ENCODE results near the gene ELANE. TPM values are rescaled to one million over a fixed set of nuclear protein-coding genes. Genes with fewer than 3 reads are reported as not detected.
"Not testable (repeated sequence)": the region's sequence is repeated elsewhere in the genome, so short reads cannot be mapped to it uniquely, and the experiment has no call there.

ELANE gene
- total and polyA plus RNA-seq, 2 experiments from 2014 or later, result not detected

- H3K4me3 ChIP-seq, result no peak overlapping the region
- no peak overlapping the region for H3K27ac ChIP-seq
- no peaks in the 10 kb centered on the region for H3K27me3 ChIP-seq
- H3K4me1 ChIP-seq (ENCODE audit: low read depth), result no peaks in the 10 kb centered on the region
- TF ChIP-seq, protein P1, sequence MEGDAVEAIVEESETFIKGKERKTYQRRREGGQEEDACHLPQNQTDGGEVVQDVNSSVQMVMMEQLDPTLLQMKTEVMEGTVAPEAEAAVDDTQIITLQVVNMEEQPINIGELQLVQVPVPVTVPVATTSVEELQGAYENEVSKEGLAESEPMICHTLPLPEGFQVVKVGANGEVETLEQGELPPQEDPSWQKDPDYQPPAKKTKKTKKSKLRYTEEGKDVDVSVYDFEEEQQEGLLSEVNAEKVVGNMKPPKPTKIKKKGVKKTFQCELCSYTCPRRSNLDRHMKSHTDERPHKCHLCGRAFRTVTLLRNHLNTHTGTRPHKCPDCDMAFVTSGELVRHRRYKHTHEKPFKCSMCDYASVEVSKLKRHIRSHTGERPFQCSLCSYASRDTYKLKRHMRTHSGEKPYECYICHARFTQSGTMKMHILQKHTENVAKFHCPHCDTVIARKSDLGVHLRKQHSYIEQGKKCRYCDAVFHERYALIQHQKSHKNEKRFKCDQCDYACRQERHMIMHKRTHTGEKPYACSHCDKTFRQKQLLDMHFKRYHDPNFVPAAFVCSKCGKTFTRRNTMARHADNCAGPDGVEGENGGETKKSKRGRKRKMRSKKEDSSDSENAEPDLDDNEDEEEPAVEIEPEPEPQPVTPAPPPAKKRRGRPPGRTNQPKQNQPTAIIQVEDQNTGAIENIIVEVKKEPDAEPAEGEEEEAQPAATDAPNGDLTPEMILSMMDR (IDR thresholded peaks at IDR 0.05; ENCODE audit: low read depth, low read length), result no peak
- no peaks in the 10 kb centered on the region for H3K9me3 ChIP-seq (ENCODE audit: low read depth)
- DNase-seq (ENCODE audit: low read depth in 1 of 2, low spot score in 1 of 2), result no peak
- H3K36me3 ChIP-seq, result no peaks in the 10 kb centered on the region
Measured at GRCh38 chr19:835210-835810, 16.8 kb upstream of the ELANE start.

DNA sequence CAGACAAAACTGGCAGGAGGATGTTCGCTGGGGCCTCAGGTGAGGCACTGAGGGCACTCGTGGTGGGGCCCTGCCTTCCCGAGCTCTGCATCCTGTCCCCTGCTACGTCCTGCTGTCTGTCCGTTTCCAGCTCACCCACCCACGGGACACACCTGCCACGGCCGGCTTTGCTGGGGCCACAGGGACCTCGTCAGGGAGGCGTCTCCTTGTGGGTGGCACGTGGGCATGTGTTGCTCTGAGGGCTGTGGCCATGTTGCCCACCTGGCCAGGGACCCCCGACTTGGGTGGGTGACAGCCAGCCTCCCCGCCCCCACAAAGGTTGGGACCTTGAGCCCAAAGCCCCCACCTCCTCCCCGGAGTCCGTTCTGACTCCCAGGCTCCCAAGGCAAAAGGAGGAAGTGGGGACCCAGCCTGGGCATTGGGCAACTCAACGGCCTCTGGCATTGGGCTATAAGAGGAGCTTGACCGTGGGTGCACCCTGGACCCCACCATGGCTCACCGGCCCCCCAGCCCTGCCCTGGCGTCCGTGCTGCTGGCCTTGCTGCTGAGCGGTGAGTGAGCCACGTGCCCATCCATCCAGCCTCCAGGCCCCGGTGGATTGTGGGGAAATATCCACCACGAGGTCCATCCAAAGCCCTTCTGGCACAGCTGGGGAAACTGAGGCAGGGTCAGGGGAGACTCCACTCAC is 11.4 kb upstream of the ELANE start, which contains the start of gene PRTN3:
Gene PRTN3, plus strand, starts transcription at position 481 of the 688 bp plus-strand sequence. Its CDS starts 10 bp downstream, at position 491.
- Histone ChIP-seq H3K4me1 (ENCODE audit: low read depth) (no peaks in the 10 kb centered on the region), H3K4me3 (no peak within 1 kb of the TSS), H3K27ac (no peak within 1 kb of the TSS), H3K9me3 (ENCODE audit: low read depth) (no peaks in the 10 kb centered on the region), H3K36me3 (no peaks in the 10 kb centered on the region), H3K27me3 (peaks cover 28% of the 10 kb centered on the region)
- no peak for DNase-seq (ENCODE audit: low read depth in 1 of 2, low spot score in 1 of 2)
- TF ChIP-seq, protein P1 (IDR thresholded peaks at IDR 0.05; ENCODE audit: low read depth, low read length), result no peak

GRCh38 chr19:842802-843179 is 9.3 kb upstream of the ELANE start:
- peaks cover 33% of the 10 kb centered on the region for H3K27me3 ChIP-seq
- not testable (repeated sequence) for H3K9me3 ChIP-seq (ENCODE audit: low read depth); H3K4me3 ChIP-seq; H3K36me3 ChIP-seq; H3K4me1 ChIP-seq (ENCODE audit: low read depth); DNase-seq (ENCODE audit: low read depth in 1 of 2, low spot score in 1 of 2); H3K27ac ChIP-seq

DNA sequence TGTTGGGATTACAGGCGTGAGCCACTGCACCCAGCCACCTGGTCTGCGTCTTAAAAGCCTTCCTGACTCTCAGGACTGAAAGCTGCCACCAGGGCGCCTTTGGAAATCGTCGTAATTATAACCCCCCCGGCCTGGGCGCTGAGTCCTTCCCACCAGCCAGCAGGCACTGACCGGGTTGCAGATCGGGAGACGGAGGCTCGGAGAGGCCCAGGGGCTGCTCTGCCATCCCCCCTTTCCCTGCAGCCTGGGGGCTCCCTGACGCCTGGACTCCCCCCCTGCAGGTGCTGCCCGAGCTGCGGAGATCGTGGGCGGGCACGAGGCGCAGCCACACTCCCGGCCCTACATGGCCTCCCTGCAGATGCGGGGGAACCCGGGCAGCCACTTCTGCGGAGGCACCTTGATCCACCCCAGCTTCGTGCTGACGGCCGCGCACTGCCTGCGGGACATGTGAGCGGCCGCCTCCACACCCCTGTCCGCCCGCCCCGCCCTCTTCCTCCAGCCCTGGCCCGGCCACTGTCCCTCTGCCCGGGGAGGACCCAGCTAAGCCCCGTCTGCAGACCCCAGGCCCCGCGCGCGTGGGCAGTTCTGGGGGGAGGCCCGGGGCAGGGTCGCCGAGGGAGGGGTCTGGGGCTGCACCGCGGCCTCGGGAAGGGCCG is 8.8 kb upstream of the ELANE start:
- Histone ChIP-seq H3K27ac (no peak overlapping the region), H3K27me3 (peaks cover 33% of the 10 kb centered on the region), H3K36me3 (no peaks in the 10 kb centered on the region), H3K9me3 (ENCODE audit: low read depth) (no peaks in the 10 kb centered on the region), H3K4me3 (peak overlapping the region; percentile 15), H3K4me1 (ENCODE audit: low read depth) (no peaks in the 10 kb centered on the region)
- DNase-seq (ENCODE audit: low read depth in 1 of 2, low spot score in 1 of 2), result peak in 1 of 2 donors; percentile 71
- TF ChIP-seq, protein P1 (IDR thresholded peaks at IDR 0.05; ENCODE audit: low read depth, low read length), result no peak

- TF ChIP-seq, protein P1 (IDR thresholded peaks at IDR 0.05; ENCODE audit: low read depth, low read length), result no peak
- Histone ChIP-seq H3K4me3 (peak overlapping the region; percentile 15), H3K27ac (no peak overlapping the region), H3K4me1 (ENCODE audit: low read depth) (no peaks in the 10 kb centered on the region), H3K27me3 (peaks cover 33% of the 10 kb centered on the region), H3K36me3 (no peaks in the 10 kb centered on the region), H3K9me3 (ENCODE audit: low read depth) (no peaks in the 10 kb centered on the region)
- DNase-seq (ENCODE audit: low read depth in 1 of 2, low spot score in 1 of 2), result no peak
Measured at GRCh38 chr19:843836-844545, 8.1 kb upstream of the ELANE start.

Data from cardiac muscle cell (in vitro differentiated cells and primary cell).